Epithelial cell of proximal tubule (primary cell): ENCODE measurements around the gene AIFM3. TPM values are rescaled to one million over a fixed set of nuclear protein-coding genes. Genes with fewer than 3 reads are reported as not detected.

Experiments used
- DNase-seq: peaks from one replicate; pipeline ENCODE4 v3.0.0-alpha.2; 2011; ENCODE audit warnings: low read depth
- H3K4me3 ChIP-seq: 2 replicates; pipeline ENCODE4 v1.5.1; 2011; ENCODE audit warnings: low read depth, mild to moderate bottlenecking, low read length
- total RNA-seq: library from RNA; depleted of rRNA; stranded (reverse); fragments of >200 nt; gene quantifications from 2 replicates; pipeline ENCODE4 v1.2.3, GENCODE V29; 2015
- TF ChIP-seq, protein P1 (sequence below): conservative IDR thresholded peaks from 2 replicates; pipeline ENCODE4 v1.5.1; 2012; ENCODE audit warnings: low read depth, mild to moderate bottlenecking, low read length

AIFM3 gene
- total RNA-seq, 1 donor from 2014 or later: 1.8 TPM

DNA sequence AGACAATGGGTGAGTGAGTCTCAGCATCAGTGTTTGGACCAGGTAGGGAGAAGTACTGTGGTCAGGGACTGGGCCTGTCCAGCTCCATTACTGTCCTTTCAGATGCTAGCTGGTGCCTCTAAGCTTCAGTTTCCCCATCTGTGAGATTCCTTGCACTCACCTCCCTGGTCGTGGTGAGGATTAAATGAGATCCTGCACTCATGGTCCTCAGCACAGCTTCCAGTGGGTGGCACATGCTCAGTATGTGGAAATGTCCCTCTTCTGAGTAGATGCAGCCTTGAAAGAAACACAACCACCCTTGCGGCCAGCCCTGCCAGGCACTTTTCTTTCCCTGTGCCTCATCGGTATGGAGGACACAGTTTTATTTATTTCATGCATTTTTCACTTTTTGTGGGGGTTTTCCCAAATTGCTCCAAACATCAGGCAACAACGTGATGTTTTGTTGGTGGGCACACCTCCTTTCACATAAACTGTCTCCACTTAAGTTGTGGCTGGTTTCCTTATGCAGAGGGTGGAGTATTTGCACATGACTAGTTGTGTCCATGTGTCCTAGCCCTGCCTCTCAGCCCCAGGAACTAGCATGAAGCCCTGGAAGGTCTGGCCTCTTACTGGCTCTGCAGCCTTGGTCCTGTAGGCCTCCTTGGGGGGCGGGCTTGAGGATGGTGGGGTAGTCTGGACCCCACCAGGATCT lies 16.2 kb downstream of the AIFM3 start:
- H3K4me3 ChIP-seq: peak overlapping the region; percentile 69
- TF ChIP-seq, protein P1, sequence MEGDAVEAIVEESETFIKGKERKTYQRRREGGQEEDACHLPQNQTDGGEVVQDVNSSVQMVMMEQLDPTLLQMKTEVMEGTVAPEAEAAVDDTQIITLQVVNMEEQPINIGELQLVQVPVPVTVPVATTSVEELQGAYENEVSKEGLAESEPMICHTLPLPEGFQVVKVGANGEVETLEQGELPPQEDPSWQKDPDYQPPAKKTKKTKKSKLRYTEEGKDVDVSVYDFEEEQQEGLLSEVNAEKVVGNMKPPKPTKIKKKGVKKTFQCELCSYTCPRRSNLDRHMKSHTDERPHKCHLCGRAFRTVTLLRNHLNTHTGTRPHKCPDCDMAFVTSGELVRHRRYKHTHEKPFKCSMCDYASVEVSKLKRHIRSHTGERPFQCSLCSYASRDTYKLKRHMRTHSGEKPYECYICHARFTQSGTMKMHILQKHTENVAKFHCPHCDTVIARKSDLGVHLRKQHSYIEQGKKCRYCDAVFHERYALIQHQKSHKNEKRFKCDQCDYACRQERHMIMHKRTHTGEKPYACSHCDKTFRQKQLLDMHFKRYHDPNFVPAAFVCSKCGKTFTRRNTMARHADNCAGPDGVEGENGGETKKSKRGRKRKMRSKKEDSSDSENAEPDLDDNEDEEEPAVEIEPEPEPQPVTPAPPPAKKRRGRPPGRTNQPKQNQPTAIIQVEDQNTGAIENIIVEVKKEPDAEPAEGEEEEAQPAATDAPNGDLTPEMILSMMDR: no peak
- no peak for DNase-seq

DNA sequence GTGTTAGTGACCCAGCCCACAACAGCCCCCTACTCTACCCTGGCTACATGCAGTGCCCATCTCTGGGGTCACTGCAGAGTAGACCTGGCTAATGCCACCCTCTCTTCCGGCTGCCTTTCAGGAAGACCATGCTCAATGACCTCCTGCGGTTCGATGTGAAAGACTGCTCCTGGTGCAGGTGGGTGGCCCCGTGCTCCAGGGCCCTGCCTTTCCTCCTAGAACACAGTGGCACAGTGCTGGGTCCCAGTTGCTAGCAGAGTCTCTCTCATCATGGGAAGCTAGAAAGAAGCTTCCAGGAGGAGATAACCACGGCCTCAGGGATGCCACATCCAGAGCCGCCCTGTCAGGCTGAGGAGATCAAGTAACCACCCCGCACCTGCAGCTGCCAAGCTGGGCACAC lies 18.7 kb downstream of the AIFM3 start:
- TF ChIP-seq, protein P1: no peak
- DNase-seq: no peak
- H3K4me3 ChIP-seq: no peak overlapping the region

DNA sequence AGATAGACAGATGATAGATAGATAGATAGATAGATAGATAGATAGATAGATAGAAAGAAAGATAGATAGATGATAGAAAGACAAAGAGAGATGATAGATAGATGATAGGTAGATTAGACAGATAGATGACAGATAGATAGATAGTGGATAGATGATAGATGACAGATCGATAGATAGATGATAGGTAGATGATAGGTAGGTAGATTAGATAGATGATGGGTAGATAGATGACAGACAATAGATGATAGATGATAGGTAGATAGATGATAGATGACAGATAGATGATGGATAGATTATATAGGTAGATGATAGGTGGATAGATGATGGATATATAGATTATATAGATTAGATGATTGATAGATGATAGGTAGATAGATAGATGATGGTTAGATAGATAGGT lies 19.3 kb downstream of the AIFM3 start:
- DNase-seq: no peak
- no peak overlapping the region for H3K4me3 ChIP-seq
- TF ChIP-seq, protein P1: no peak

DNA sequence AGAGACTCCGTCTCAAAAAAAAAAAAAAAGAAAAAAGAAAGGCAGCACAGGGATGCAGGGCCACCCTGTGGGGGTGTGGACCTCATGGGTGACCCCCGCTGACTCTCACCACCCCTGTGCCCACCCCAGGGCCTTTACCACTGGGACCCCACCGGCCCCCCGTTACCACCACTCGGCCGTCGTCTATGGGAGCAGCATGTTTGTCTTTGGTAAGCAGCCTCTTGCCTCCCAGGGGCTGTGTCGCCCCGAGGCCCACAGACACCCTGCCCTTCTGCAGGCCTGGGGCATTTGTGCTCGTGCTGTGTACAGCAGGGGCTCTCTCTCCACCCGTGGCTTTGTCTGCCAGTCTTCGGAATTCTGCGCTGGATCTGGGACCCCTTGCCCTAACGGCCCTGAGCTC lies 20.3 kb downstream of the AIFM3 start:
- H3K4me3 ChIP-seq: no peak overlapping the region
- TF ChIP-seq, protein P1: no peak
- DNase-seq: no peak

DNA sequence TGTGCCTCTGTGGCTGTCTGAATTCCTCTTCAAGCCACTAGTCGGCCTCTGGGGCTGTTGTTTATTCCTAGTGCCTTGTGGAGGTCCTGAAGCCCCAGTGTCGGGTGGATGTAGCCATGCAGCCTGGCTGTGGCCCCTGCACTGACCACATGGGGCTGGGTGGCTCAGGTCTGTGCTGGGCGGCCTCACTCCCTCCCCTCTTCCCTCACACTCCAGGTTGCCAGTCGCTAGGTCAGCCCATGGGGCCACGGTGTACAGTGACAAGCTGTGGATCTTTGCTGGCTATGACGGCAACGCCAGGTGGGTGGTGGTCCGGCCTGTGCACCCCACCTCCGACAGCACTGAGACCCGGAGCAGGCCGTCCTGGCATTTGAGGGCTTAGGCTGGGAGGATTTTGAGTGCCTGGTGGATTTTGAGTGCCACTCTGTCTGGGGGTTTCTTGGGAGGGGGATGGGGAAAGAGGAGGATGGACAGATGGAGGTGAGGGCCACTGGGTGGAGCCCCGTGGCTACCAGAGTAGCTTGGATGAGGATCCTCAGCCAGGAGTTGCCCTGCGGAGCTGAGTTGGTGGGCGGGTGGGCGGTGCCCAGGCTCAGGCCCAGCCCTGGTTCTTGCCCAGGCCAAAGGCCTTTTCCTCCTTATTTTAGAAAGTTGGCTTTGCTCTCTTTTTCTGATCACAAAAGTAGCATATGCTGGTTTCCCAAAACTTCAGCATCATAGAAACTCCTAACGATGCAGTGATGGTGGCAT lies 21.7 kb downstream of the AIFM3 start:
- H3K4me3 ChIP-seq: no peak overlapping the region
- no peak for DNase-seq
- TF ChIP-seq, protein P1: no peak

DNA sequence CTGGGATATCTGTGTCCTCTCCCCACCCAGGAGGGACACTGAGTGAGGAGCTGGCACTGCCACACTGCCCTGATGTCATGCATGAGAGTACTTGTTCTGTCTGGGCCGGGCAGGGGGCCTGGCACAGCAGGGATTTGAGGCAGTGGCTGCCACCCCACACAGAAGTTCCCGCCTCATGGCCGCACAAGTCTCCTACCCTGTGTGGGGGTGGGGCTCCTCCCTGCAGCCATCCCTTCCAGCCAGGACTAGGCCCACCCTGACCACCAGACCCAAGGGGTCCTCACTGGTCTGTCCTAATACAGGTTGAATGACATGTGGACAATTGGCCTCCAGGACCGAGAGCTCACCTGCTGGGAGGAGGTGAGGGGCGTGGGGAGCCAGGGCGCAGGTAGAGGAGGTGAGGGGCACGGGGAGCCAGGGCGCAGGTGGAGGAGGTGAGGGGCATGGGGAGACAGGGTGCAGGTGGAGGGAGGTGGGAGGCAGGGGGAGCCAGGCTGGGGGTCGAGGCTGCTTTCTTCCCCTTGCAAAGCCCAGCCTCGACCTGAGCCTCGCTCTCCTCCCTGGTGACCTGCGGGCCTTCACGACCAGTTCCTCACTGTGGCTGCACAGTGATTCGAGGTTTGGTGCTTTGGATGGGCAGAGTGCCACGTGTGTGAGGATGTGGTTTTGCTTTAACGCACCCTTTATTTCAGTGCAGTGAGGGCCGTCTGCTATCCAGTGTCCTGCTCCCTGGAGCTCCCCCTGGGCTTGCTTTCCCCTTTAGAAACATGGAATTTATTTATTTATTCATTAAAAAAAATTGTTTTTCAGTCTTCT lies 22.5 kb downstream of the AIFM3 start:
- no peak overlapping the region for H3K4me3 ChIP-seq
- TF ChIP-seq, protein P1: no peak
- DNase-seq: no peak
